ENCODE data around the gene HOOK1. TPM values are rescaled to one million over a fixed set of nuclear protein-coding genes. Genes with fewer than 3 reads are reported as not detected.

Gene HOOK1
- polyA plus RNA-seq, 3 donors: not detected

GRCh38 chr1:59766227-59766855 lies 48.4 kb upstream of the HOOK1 start:
- H3K27ac Mint-ChIP-seq: no peak overlapping the region
- no peak for TF ChIP-seq CTCF (IDR thresholded peaks at IDR 0.05)
- DNase-seq: no peak

DNA sequence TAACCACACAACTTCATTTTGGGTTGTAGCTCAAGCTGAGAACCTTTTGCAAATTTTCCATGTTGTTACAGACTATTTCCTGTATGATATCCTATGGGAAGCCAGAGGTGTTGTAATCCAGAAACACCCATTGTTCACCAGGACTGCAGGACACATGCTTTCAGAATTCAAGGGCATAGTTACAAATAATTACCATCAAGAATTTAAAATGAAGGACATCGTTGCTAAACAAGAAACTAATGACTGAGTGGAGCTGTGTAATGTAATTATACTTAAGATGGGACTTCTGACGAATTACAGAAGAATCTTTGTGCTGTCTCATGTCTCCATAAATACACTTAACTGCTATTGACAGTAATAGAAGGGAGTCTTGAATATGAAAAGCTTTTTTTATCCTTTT lies 47.6 kb upstream of the HOOK1 start:
- no peaks in the 10 kb centered on the region for H3K9me3 Mint-ChIP-seq
- no peak overlapping the region for H3K4me3 Mint-ChIP-seq
- DNase-seq: no peak
- no peaks in the 10 kb centered on the region for H3K79me2 ChIP-seq (ENCODE audit: insufficient read depth, low read length)
- H3K9me3 ChIP-seq (replicated peaks in 1 of 2; ENCODE audit: control insufficient read depth in 1 of 2, insufficient read depth in 1 of 2, low read length in 2 of 2): no peaks in the 10 kb centered on the region
- no peak overlapping the region for H3K4me2 ChIP-seq (replicated peaks; ENCODE audit: extremely low read depth, low read length, poor library complexity, severe bottlenecking)
- no peaks in the 10 kb centered on the region for H3K27me3 ChIP-seq (ENCODE audit: control insufficient read depth in 2 of 2, insufficient read depth in 2 of 2, low read length in 2 of 2)
- WGBS (ENCODE audit: insufficient coverage): no CpG with 5 or more reads among the region's 2 CpGs
- intact Hi-C loops (cut with micrococcal nuclease): no loop called here
- TF ChIP-seq CTCF (IDR thresholded peaks at IDR 0.05): no peak
- H3K4me1 ChIP-seq (ENCODE audit: control insufficient read depth in 1 of 2, insufficient read depth in 2 of 2, low read length in 2 of 2): no peaks in the 10 kb centered on the region
- H3K36me3 Mint-ChIP-seq: no peaks in the 10 kb centered on the region
- peaks cover 0 to 1% (median 0%) of the 10 kb centered on the region in 3 donors for H3K27me3 Mint-ChIP-seq (ENCODE audit: low read depth in 3 of 3)
- no peak overlapping the region for H3K4me3 ChIP-seq (replicated peaks in 1 of 3; ENCODE audit: low read depth in 2 of 3, low read length in 3 of 3)
- H2AFZ ChIP-seq (ENCODE audit: insufficient read depth, low read depth, low read length, poor library complexity, severe bottlenecking): no peak overlapping the region
- no peak overlapping the region for H3K9ac ChIP-seq (ENCODE audit: insufficient read depth, low read length, poor library complexity, severe bottlenecking)
- H4K20me1 ChIP-seq (ENCODE audit: insufficient read depth, low read length): no peaks in the 10 kb centered on the region
- H3K36me3 ChIP-seq (replicated peaks in 1 of 2; ENCODE audit: control insufficient read depth in 1 of 2, insufficient read depth in 2 of 2, low read length in 2 of 2): no peaks in the 10 kb centered on the region
- H3K4me1 Mint-ChIP-seq: peaks cover 2% of the 10 kb centered on the region
- no peak overlapping the region for H3K27ac ChIP-seq (ENCODE audit: low read depth in 1 of 2, low read length in 2 of 2)
- H3K27ac Mint-ChIP-seq: no peak overlapping the region

More at GRCh38 chr1:59766227-59766855, 48.4 kb upstream of the HOOK1 start:
- no peaks in the 10 kb centered on the region for H3K9me3 Mint-ChIP-seq
- H3K36me3 Mint-ChIP-seq: no peaks in the 10 kb centered on the region
- Histone ChIP-seq H3K27ac (ENCODE audit: low read depth in 1 of 2, low read length in 2 of 2) (no peak overlapping the region), H3K4me2 (replicated peaks; ENCODE audit: extremely low read depth, low read length, poor library complexity, severe bottlenecking) (no peak overlapping the region), H3K36me3 (replicated peaks in 1 of 2; ENCODE audit: control insufficient read depth in 1 of 2, insufficient read depth in 2 of 2, low read length in 2 of 2) (no peaks in the 10 kb centered on the region), H3K27me3 (ENCODE audit: control insufficient read depth in 2 of 2, insufficient read depth in 2 of 2, low read length in 2 of 2) (no peaks in the 10 kb centered on the region), H3K79me2 (ENCODE audit: insufficient read depth, low read length) (no peaks in the 10 kb centered on the region), H3K4me1 (ENCODE audit: control insufficient read depth in 1 of 2, insufficient read depth in 2 of 2, low read length in 2 of 2) (no peaks in the 10 kb centered on the region), H4K20me1 (ENCODE audit: insufficient read depth, low read length) (no peaks in the 10 kb centered on the region), H2AFZ (ENCODE audit: insufficient read depth, low read depth, low read length, poor library complexity, severe bottlenecking) (no peak overlapping the region), H3K4me3 (replicated peaks in 1 of 3; ENCODE audit: low read depth in 2 of 3, low read length in 3 of 3) (no peak overlapping the region), H3K9me3 (replicated peaks in 1 of 2; ENCODE audit: control insufficient read depth in 1 of 2, insufficient read depth in 1 of 2, low read length in 2 of 2) (no peaks in the 10 kb centered on the region), H3K9ac (ENCODE audit: insufficient read depth, low read length, poor library complexity, severe bottlenecking) (no peak overlapping the region)
- peaks cover 0 to 1% (median 0%) of the 10 kb centered on the region in 3 donors for H3K27me3 Mint-ChIP-seq (ENCODE audit: low read depth in 3 of 3)
- 100% methylated on average over 2 of the region's 9 CpGs for WGBS (ENCODE audit: insufficient coverage)
- H3K4me1 Mint-ChIP-seq: peaks cover 2% of the 10 kb centered on the region
- intact Hi-C loops (cut with micrococcal nuclease): no loop called here
- H3K4me3 Mint-ChIP-seq: no peak overlapping the region
